ENCODE measurements around the gene PHLDB1.

DNA sequence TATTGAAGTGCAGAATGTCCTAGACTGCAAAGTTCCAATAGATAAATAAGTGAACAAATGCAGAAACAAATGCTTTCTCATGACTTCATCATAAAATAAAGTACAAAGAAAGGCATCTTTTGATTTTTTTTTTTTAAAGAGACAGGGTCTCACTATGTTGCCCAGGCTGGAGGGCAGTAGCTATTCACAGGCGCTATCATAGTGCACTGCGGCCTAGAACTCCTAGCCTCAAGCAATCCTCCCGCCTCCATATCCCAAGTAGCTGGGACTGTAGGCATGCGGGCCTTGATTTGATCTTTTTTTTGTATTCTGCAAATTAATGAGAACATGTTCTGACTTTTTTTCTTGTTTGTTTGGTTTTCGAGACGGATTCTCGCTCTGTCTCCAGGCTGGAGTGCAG, 32.8 kb upstream of the PHLDB1 start:
- TF ChIP-seq, protein P1, sequence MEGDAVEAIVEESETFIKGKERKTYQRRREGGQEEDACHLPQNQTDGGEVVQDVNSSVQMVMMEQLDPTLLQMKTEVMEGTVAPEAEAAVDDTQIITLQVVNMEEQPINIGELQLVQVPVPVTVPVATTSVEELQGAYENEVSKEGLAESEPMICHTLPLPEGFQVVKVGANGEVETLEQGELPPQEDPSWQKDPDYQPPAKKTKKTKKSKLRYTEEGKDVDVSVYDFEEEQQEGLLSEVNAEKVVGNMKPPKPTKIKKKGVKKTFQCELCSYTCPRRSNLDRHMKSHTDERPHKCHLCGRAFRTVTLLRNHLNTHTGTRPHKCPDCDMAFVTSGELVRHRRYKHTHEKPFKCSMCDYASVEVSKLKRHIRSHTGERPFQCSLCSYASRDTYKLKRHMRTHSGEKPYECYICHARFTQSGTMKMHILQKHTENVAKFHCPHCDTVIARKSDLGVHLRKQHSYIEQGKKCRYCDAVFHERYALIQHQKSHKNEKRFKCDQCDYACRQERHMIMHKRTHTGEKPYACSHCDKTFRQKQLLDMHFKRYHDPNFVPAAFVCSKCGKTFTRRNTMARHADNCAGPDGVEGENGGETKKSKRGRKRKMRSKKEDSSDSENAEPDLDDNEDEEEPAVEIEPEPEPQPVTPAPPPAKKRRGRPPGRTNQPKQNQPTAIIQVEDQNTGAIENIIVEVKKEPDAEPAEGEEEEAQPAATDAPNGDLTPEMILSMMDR (IDR thresholded peaks at IDR 0.05): no peak
- TF ChIP-seq EZH2 (IDR thresholded peaks at IDR 0.05) (no peak), EZH2phosphoT487 (IDR thresholded peaks at IDR 0.05) (no peak)

Measured in neural progenitor cell (in vitro differentiated cells).